ENCODE results near the gene SEC14L2.

The SEC14L2 gene

GRCh38 chr22:30396871-30397655, at the start of gene SEC14L2:
TSS of gene SEC14L2 (plus strand) at chr22:30397018. CDS start at chr22:30397117, 99 bp downstream.
- DNase-seq (ENCODE audit: low spot score): peak; percentile 75

- DNase-seq (ENCODE audit: low spot score): no peak
Observed at GRCh38 chr22:30347255-30347892, 49.4 kb upstream of the SEC14L2 start.

- no peak for DNase-seq (ENCODE audit: low spot score)
Observed at GRCh38 chr22:30348404-30348803, 48.4 kb upstream of the SEC14L2 start.

- no peak for DNase-seq (ENCODE audit: low spot score)
Observed at GRCh38 chr22:30348809-30349208, 48.0 kb upstream of the SEC14L2 start.

- DNase-seq (ENCODE audit: low spot score): no peak
Observed at GRCh38 chr22:30351226-30351625, 45.6 kb upstream of the SEC14L2 start.

- no peak for DNase-seq (ENCODE audit: low spot score)
Observed at GRCh38 chr22:30354644-30355043, 42.2 kb upstream of the SEC14L2 start.

GRCh38 chr22:30356449-30357235, 40.2 kb upstream of the SEC14L2 start, which contains the start of the genes CCDC157 and SF3A1:
TSS of gene CCDC157 (plus strand) at chr22:30357007. CDS start at chr22:30366001, 8,994 bp downstream.
TSS of gene SF3A1 (minus strand) at chr22:30356894. CDS start at chr22:30356792, 102 bp downstream.
- DNase-seq (ENCODE audit: low spot score): peak; percentile 93

- DNase-seq (ENCODE audit: low spot score): no peak
Observed at GRCh38 chr22:30357236-30357570, 39.6 kb upstream of the SEC14L2 start.

- no peak for DNase-seq (ENCODE audit: low spot score)
Observed at GRCh38 chr22:30357650-30358215, 39.1 kb upstream of the SEC14L2 start.

- DNase-seq (ENCODE audit: low spot score): no peak
Observed at GRCh38 chr22:30358541-30358940, 38.3 kb upstream of the SEC14L2 start.

GRCh38 chr22:30361916-30362650, 34.7 kb upstream of the SEC14L2 start:
- no peak for DNase-seq (ENCODE audit: low spot score)

GRCh38 chr22:30362651-30363281, 34.1 kb upstream of the SEC14L2 start:
- no peak for DNase-seq (ENCODE audit: low spot score)

- no peak for DNase-seq (ENCODE audit: low spot score)
Observed at GRCh38 chr22:30365891-30366290, 30.9 kb upstream of the SEC14L2 start.

- no peak for DNase-seq (ENCODE audit: low spot score)
Observed at GRCh38 chr22:30368420-30368819, 28.4 kb upstream of the SEC14L2 start.

GRCh38 chr22:30370641-30371230, 26.1 kb upstream of the SEC14L2 start:
- no peak for DNase-seq (ENCODE audit: low spot score)

- DNase-seq (ENCODE audit: low spot score): no peak
Observed at GRCh38 chr22:30371321-30371720, 25.5 kb upstream of the SEC14L2 start.

GRCh38 chr22:30371981-30372380, 24.8 kb upstream of the SEC14L2 start:
- DNase-seq (ENCODE audit: low spot score): no peak

- no peak for DNase-seq (ENCODE audit: low spot score)
Observed at GRCh38 chr22:30372915-30373314, 23.9 kb upstream of the SEC14L2 start.

- DNase-seq (ENCODE audit: low spot score): no peak
Observed at GRCh38 chr22:30373331-30374325, 23.2 kb upstream of the SEC14L2 start.

Data from hepatic stellate cell (primary cell).